ENCODE data around the gene TSPEAR.

The TSPEAR gene

GRCh38 chr21:44626673-44627143, 84.7 kb downstream of the TSPEAR start, which contains the start of gene KRTAP10-9:
KRTAP10-9 (plus strand) TSS chr21:44627093; CDS start chr21:44627172, 79 bp downstream.
- Histone ChIP-seq H3K4me3 (no peak within 1 kb of the TSS), H3K27ac (no peak within 1 kb of the TSS)
- DNase-seq (ENCODE audit: low spot score): peak; percentile 55
- no peak for TF ChIP-seq CTCF (IDR thresholded peaks at IDR 0.05)

- Histone ChIP-seq H3K4me3 (no peak overlapping the region), H3K27ac (no peak overlapping the region)
- TF ChIP-seq CTCF (IDR thresholded peaks at IDR 0.05): no peak
- peak; percentile 35 for DNase-seq (ENCODE audit: low spot score)
These were observed 85.1 kb downstream of the TSPEAR start for GRCh38 chr21:44626262-44626661.

- DNase-seq (ENCODE audit: low spot score): peak; percentile 46
- Histone ChIP-seq H3K27ac (no peak overlapping the region), H3K4me3 (no peak overlapping the region)
- no peak for TF ChIP-seq CTCF (IDR thresholded peaks at IDR 0.05)
These were observed 85.6 kb downstream of the TSPEAR start for GRCh38 chr21:44625756-44626155.

- DNase-seq (ENCODE audit: low spot score): no peak
- no peak overlapping the region for H3K4me3 ChIP-seq
- TF ChIP-seq CTCF (IDR thresholded peaks at IDR 0.05): no peak
- H3K27ac ChIP-seq: no peak overlapping the region
These were observed 87.8 kb downstream of the TSPEAR start for GRCh38 chr21:44623575-44623974.

GRCh38 chr21:44619886-44620285, 91.5 kb downstream of the TSPEAR start:
- H3K4me3 ChIP-seq: no peak overlapping the region
- no peak for TF ChIP-seq CTCF (IDR thresholded peaks at IDR 0.05)
- no peak overlapping the region for H3K27ac ChIP-seq
- no peak for DNase-seq (ENCODE audit: low spot score)

GRCh38 chr21:44618909-44619308, 92.5 kb downstream of the TSPEAR start:
- no peak for TF ChIP-seq CTCF (IDR thresholded peaks at IDR 0.05)
- H3K27ac ChIP-seq: no peak overlapping the region

GRCh38 chr21:44618504-44618903, 92.9 kb downstream of the TSPEAR start:
- no peak for DNase-seq (ENCODE audit: low spot score)
- H3K27ac ChIP-seq: no peak overlapping the region
- TF ChIP-seq CTCF (IDR thresholded peaks at IDR 0.05): no peak
- H3K4me3 ChIP-seq: no peak overlapping the region

More at GRCh38 chr21:44618909-44619308, 92.5 kb downstream of the TSPEAR start:
- no peak overlapping the region for H3K4me3 ChIP-seq
- DNase-seq (ENCODE audit: low spot score): no peak
